Neuronal stem cell (in vitro differentiated cells): ENCODE measurements around the gene TYMS.
A peak's percentile ranks its signal among the peaks of the same experiment; 100 is the strongest.

Experiments used
- DNase-seq: peaks from one replicate; pipeline ENCODE4 v3.0.0-alpha.2; 2013; ENCODE audit warnings: low spot score
- H2AFZ ChIP-seq: one replicate; pipeline ENCODE4 v1.6.1; 2013; ENCODE audit warnings: mild to moderate bottlenecking, low read length, inconsistent platforms
- H2AK5ac ChIP-seq: 2 replicates; pipeline ENCODE4 v1.6.1; 2013; ENCODE audit warnings: low read depth, mild to moderate bottlenecking, inconsistent platforms, low read length, moderate library complexity, mixed read lengths
- H2BK120ac ChIP-seq: 2 replicates; pipeline ENCODE4 v1.6.1; 2013; ENCODE audit warnings: low read depth, mild to moderate bottlenecking, inconsistent platforms, low read length, moderate library complexity, mixed read lengths
- H2BK12ac ChIP-seq: one replicate; pipeline ENCODE4 v1.6.1; 2013; ENCODE audit warnings: low read length, inconsistent platforms
- H2BK15ac ChIP-seq: 2 replicates; pipeline ENCODE4 v1.6.1; 2013; ENCODE audit warnings: mild to moderate bottlenecking, low read length, inconsistent platforms, mixed read lengths
- H2BK5ac ChIP-seq: one replicate; pipeline ENCODE4 v1.6.1; 2013; ENCODE audit warnings: inconsistent platforms, mild to moderate bottlenecking, low read length, moderate library complexity
- H3K14ac ChIP-seq: one replicate; pipeline ENCODE4 v1.6.1; 2013; ENCODE audit warnings: low read length, inconsistent platforms
- H3K18ac ChIP-seq: 2 replicates; pipeline ENCODE4 v1.6.1; 2013; ENCODE audit warnings: low read length, inconsistent platforms
- H3K23ac ChIP-seq: 2 replicates; pipeline ENCODE4 v1.6.1; 2013; ENCODE audit warnings: low read depth, mild to moderate bottlenecking, mixed read lengths, low read length, inconsistent platforms; ENCODE audit not compliant: poor library complexity
- H3K27ac ChIP-seq: replicated peaks from 3 replicates; pipeline ENCODE4 v1.5.1; 2013; ENCODE audit warnings: low read length, inconsistent platforms
- H3K27me3 ChIP-seq, 3 experiments: 2 replicates each; pipeline ENCODE4 v1.6.1; 2013; ENCODE audit warnings: low read length in 3 of 3, mild to moderate bottlenecking in 2 of 3, inconsistent platforms in 1 of 3, low read depth in 1 of 3, mixed read lengths in 1 of 3, moderate library complexity in 1 of 3; ENCODE audit not compliant: control insufficient read depth in 3 of 3, insufficient read depth in 3 of 3
- H3K36me3 ChIP-seq, 2 donors: replicated peaks in 1 of 2; 2 replicates each; pipeline ENCODE4 v1.6.1; 2013; ENCODE audit warnings: low read length in 2 of 2; ENCODE audit not compliant: control insufficient read depth in 2 of 2, insufficient read depth in 2 of 2
- H3K4ac ChIP-seq: 2 replicates; pipeline ENCODE4 v1.6.1; 2013; ENCODE audit warnings: inconsistent platforms, mild to moderate bottlenecking, low read length, moderate library complexity
- H3K4me1 ChIP-seq, 2 donors: 1 replicate in 1 of 2; 2 replicates in 1 of 2; pipeline ENCODE4 v1.6.1; 2013; ENCODE audit warnings: low read length in 2 of 2, low read depth in 1 of 2; ENCODE audit not compliant: control insufficient read depth in 2 of 2, insufficient read depth in 1 of 2
- H3K4me2 ChIP-seq: one replicate; pipeline ENCODE4 v1.6.1; 2013; ENCODE audit warnings: mild to moderate bottlenecking, low read length, inconsistent platforms; ENCODE audit not compliant: insufficient read depth, poor library complexity, severe bottlenecking
- H3K4me3 ChIP-seq, 2 donors: 2 replicates each; pipeline ENCODE4 v1.5.1; 2013; ENCODE audit warnings: low read length in 2 of 2, mild to moderate bottlenecking in 2 of 2, inconsistent platforms in 1 of 2, moderate library complexity in 1 of 2
- H3K79me1 ChIP-seq: one replicate; pipeline ENCODE4 v1.6.1; 2013; ENCODE audit warnings: low read depth, mild to moderate bottlenecking, inconsistent platforms, low read length, moderate library complexity
- H3K9ac ChIP-seq: one replicate; pipeline ENCODE4 v1.6.1; 2013; ENCODE audit warnings: mild to moderate bottlenecking, low read depth, low read length, inconsistent platforms; ENCODE audit not compliant: poor library complexity
- H3K9me3 ChIP-seq, 2 donors: replicated peaks in 1 of 2; 2 replicates each; pipeline versions ENCODE3 to v1.6.1; 2013; ENCODE audit warnings: low read length in 2 of 2, mild to moderate bottlenecking in 2 of 2, inconsistent platforms in 1 of 2, low read depth in 1 of 2, mixed read lengths in 1 of 2, moderate library complexity in 1 of 2; ENCODE audit not compliant: control insufficient read depth in 2 of 2, insufficient read depth in 1 of 2
- H4K8ac ChIP-seq: one replicate; pipeline ENCODE4 v1.6.1; 2013; ENCODE audit warnings: low read depth, mild to moderate bottlenecking, inconsistent platforms, low read length, moderate library complexity
- H4K91ac ChIP-seq: one replicate; pipeline ENCODE4 v1.6.1; 2013; ENCODE audit warnings: low read length, low read depth, mild to moderate bottlenecking, inconsistent platforms; ENCODE audit not compliant: poor library complexity
- WGBS, 2 donors: extraction: QIAGEN DNeasy Blood & Tissue Kit; methylation state at CpG; one replicate each; pipeline ENCODE4 v1.1.7; 2013; ENCODE audit warnings: missing lambda C conversion rate in 2 of 2, mixed read lengths in 1 of 2; ENCODE audit not compliant: insufficient read length in 2 of 2, insufficient replicate concordance in 1 of 2; ENCODE audit errors: extremely low coverage in 2 of 2; 5-methylcytosine and 5-hydroxymethylcytosine counted together

Gene TYMS

GRCh38 chr18:653512-653911 is 3.9 kb upstream of the TYMS start:
- no peak overlapping the region for H3K4ac ChIP-seq
- no peak overlapping the region for H3K4me2 ChIP-seq
- no peak overlapping the region for H2AFZ ChIP-seq
- no peaks in the 10 kb centered on the region for H3K4me1 ChIP-seq
- peaks cover under 1% of the 10 kb centered on the region for H3K79me1 ChIP-seq
- no peak overlapping the region for H2AK5ac ChIP-seq
- no peak overlapping the region for H2BK120ac ChIP-seq
- H3K18ac ChIP-seq = no peak overlapping the region
- peaks cover 0 to under 1% of the 10 kb centered on the region in 2 donors for H3K36me3 ChIP-seq
- no peak overlapping the region for H2BK12ac ChIP-seq
- H3K27me3 ChIP-seq = no peaks in the 10 kb centered on the region
- H4K8ac ChIP-seq = no peak overlapping the region
- H3K27ac ChIP-seq = no peak overlapping the region
- H3K4me3 ChIP-seq = no peak overlapping the region
- H3K9me3 ChIP-seq = no peaks in the 10 kb centered on the region
- no peak overlapping the region for H2BK5ac ChIP-seq
- no CpG with 5 or more reads among the region's 2 CpGs for WGBS, 2 donors
- no peak overlapping the region for H4K91ac ChIP-seq
- DNase-seq = no peak
- H3K23ac ChIP-seq = no peak overlapping the region
- H3K9ac ChIP-seq = no peak overlapping the region
- no peak overlapping the region for H2BK15ac ChIP-seq
- H3K14ac ChIP-seq = no peak overlapping the region

- H3K9me3 ChIP-seq = peaks cover 0 to 7% of the 10 kb centered on the region in 2 donors
- H3K9ac ChIP-seq = no peak overlapping the region
- no peak overlapping the region for H2AFZ ChIP-seq
- no peak overlapping the region for H4K91ac ChIP-seq
- no peak overlapping the region for H2BK15ac ChIP-seq
- H3K18ac ChIP-seq = no peak overlapping the region
- no peak overlapping the region for H2BK5ac ChIP-seq
- WGBS, 2 donors = no CpG with 5 or more reads among the region's 4 CpGs
- H3K27me3 ChIP-seq = no peaks in the 10 kb centered on the region
- no peak overlapping the region for H4K8ac ChIP-seq
- H2BK120ac ChIP-seq = no peak overlapping the region
- H2AK5ac ChIP-seq = no peak overlapping the region
- no peak overlapping the region for H3K23ac ChIP-seq
- peaks cover 3 to 7% of the 10 kb centered on the region in 2 donors for H3K4me1 ChIP-seq
- no peak for DNase-seq
- H3K4me2 ChIP-seq = no peak overlapping the region
- H3K36me3 ChIP-seq = peaks cover 4 to 11% of the 10 kb centered on the region in 2 donors
- peaks cover 7% of the 10 kb centered on the region for H3K79me1 ChIP-seq
- H3K4me3 ChIP-seq = no peak overlapping the region
- H3K4ac ChIP-seq = no peak overlapping the region
- no peak overlapping the region for H3K27ac ChIP-seq
- no peak overlapping the region for H3K14ac ChIP-seq
- H2BK12ac ChIP-seq = no peak overlapping the region
Measured at GRCh38 chr18:654601-655000, 2.9 kb upstream of the TYMS start.

- no peak for DNase-seq
- H3K18ac ChIP-seq = no peak overlapping the region
- WGBS, 2 donors = no CpG with 5 or more reads among the region's 6 CpGs
- no peak overlapping the region for H2BK12ac ChIP-seq
- H3K4me2 ChIP-seq = no peak overlapping the region
- no peak overlapping the region for H2BK15ac ChIP-seq
- H2AK5ac ChIP-seq = no peak overlapping the region
- H3K9ac ChIP-seq = no peak overlapping the region
- no peak overlapping the region for H2BK5ac ChIP-seq
- no peak overlapping the region for H3K14ac ChIP-seq
- peaks cover 9% of the 10 kb centered on the region for H3K79me1 ChIP-seq
- H3K27me3 ChIP-seq = no peaks in the 10 kb centered on the region
- H3K23ac ChIP-seq = no peak overlapping the region
- H2AFZ ChIP-seq = no peak overlapping the region
- H3K4ac ChIP-seq = no peak overlapping the region
- no peak overlapping the region for H4K8ac ChIP-seq
- no peak overlapping the region for H4K91ac ChIP-seq
- peaks cover 13 to 20% of the 10 kb centered on the region in 2 donors for H3K36me3 ChIP-seq
- no peak overlapping the region for H3K27ac ChIP-seq
- H3K4me1 ChIP-seq = peaks cover 3 to 7% of the 10 kb centered on the region in 2 donors
- H3K9me3 ChIP-seq = peaks cover 0 to 16% of the 10 kb centered on the region in 2 donors
- H2BK120ac ChIP-seq = no peak overlapping the region
- no peak overlapping the region for H3K4me3 ChIP-seq
Measured at GRCh38 chr18:655445-655844, 2.0 kb upstream of the TYMS start.

GRCh38 chr18:658001-658946 is 821 bp downstream of the TYMS start:
- Histone ChIP-seq H4K91ac (no peak overlapping the region), H2BK120ac (peak overlapping the region; percentile 100), H3K14ac (peak overlapping the region; percentile 100), H2BK12ac (peak overlapping the region; percentile 94), H3K4me3 (peak overlapping the region; percentile 80 to 90), H3K4me2 (peak overlapping the region; percentile 77), H3K4ac (no peak overlapping the region), H2BK15ac (peak overlapping the region; percentile 94), H3K9ac (peak overlapping the region; percentile 99), H2AFZ (peak overlapping the region; percentile 94), H2BK5ac (peak overlapping the region; percentile 100), H3K27me3 (no peaks in the 10 kb centered on the region), H3K23ac (peak overlapping the region; percentile 100), H3K27ac (peak overlapping the region; percentile 97), H3K36me3 (peaks cover 26 to 39% of the 10 kb centered on the region in 2 donors), H3K18ac (peak overlapping the region; percentile 100), H3K9me3 (peaks cover 5 to 35% of the 10 kb centered on the region in 2 donors), H4K8ac (peak overlapping the region; percentile 84), H2AK5ac (peak overlapping the region; percentile 90), H3K4me1 (peaks cover 3 to 7% of the 10 kb centered on the region in 2 donors), H3K79me1 (peaks cover 10% of the 10 kb centered on the region)
- DNase-seq = peak; percentile 82
- WGBS, 2 donors = no CpG with 5 or more reads among the region's 72 CpGs
